Transverse colon (tissue), 4 donors: ENCODE results near the gene MEX3A. TPM values are rescaled to one million over a fixed set of nuclear protein-coding genes. Genes with fewer than 3 reads are reported as not detected.

Experiments
- DNase-seq: peaks from one replicate; pipeline ENCODE4 v3.0.0-alpha.2; 2019
- H3K27ac ChIP-seq, 4 donors: fragments of 200-600 bp; sonication (generic); 2 replicates each; pipeline ENCODE4 v1.5.1; 2016 to 2018; ENCODE audit warnings: inconsistent platforms in 4 of 4
- H3K27me3 ChIP-seq: fragments of 200-600 bp; sonication (generic); 2 replicates; pipeline ENCODE4 v1.5.1; 2017; ENCODE audit warnings: inconsistent platforms
- H3K36me3 ChIP-seq, 4 donors: fragments of 200-600 bp; sonication (generic); 2 replicates each; pipeline ENCODE4 v1.5.1; 2017 to 2019; ENCODE audit warnings: inconsistent platforms in 4 of 4
- H3K4me1 ChIP-seq, 4 donors: fragments of 200-600 bp; sonication (generic); 2 replicates each; pipeline ENCODE4 v1.5.1; 2017 to 2020; ENCODE audit warnings: inconsistent platforms in 4 of 4
- H3K4me3 ChIP-seq, 4 donors: fragments of 200-600 bp; sonication (generic); 1 replicate in 1 of 4; 2 replicates in 3 of 4; pipeline versions ENCODE4 v1.5.1 to v1.6.1; 2017 to 2019; ENCODE audit warnings: inconsistent platforms in 4 of 4
- H3K9me3 ChIP-seq, 2 donors: fragments of 200-600 bp; sonication (generic); 2 replicates each; pipeline ENCODE4 v1.5.1; 2017 to 2019; ENCODE audit warnings: inconsistent platforms in 2 of 2
- CTCF ChIP-seq, 5 experiments: fragments of 200-600 bp in 3 of 5; fragments of 450-650 bp in 2 of 5; sonication (generic) in 3 of 5; IDR thresholded peaks; 1 replicate in 2 of 5; 2 replicates in 3 of 5; pipeline ENCODE4 v1.5.1; 2016 to 2017; ENCODE audit warnings: antibody characterized with exemption in 5 of 5, inconsistent platforms in 3 of 5, mild to moderate bottlenecking in 2 of 5, moderate library complexity in 1 of 5
- EP300 ChIP-seq: sonication (generic); formaldehyde crosslinking; IDR thresholded peaks from one replicate; pipeline ENCODE4 v1.6.1; 2017; ENCODE audit warnings: antibody characterized with exemption, low read depth
- POLR2A ChIP-seq: fragments of 450-650 bp; IDR thresholded peaks from one replicate; pipeline ENCODE4 v1.6.1; 2016; ENCODE audit warnings: antibody characterized with exemption, mild to moderate bottlenecking, moderate library complexity
- POLR2AphosphoS5 ChIP-seq, 3 donors: sonication (generic); formaldehyde crosslinking; IDR thresholded peaks; one replicate each; pipeline ENCODE4 v1.6.1; 2016; ENCODE audit warnings: antibody characterized with exemption in 3 of 3
- WGBS, 2 donors: methylation state at CpG; one replicate each; pipeline ENCODE4 v1.1.5; 2018; ENCODE audit warnings: low coverage in 1 of 2; 5-methylcytosine and 5-hydroxymethylcytosine counted together
- in situ Hi-C, 4 donors: fragments of 200-750 bp; cut with MboI; loops; one replicate each; pipeline versions ENCODE4 v1.15.0 to v1.15.1; 2017; ENCODE audit warnings: low sequenced_read_pairs in 3 of 4, low pct_ligation_motif_present in 1 of 4, low pct_unique_long_range_greater_than_20kb in 1 of 4
- intact Hi-C: fragments of 100-400 bp; cut with DNase I; formaldehyde crosslinking; loops from one replicate; pipeline ENCODE4 v1.15.1; 2023; ENCODE audit warnings: low total_unique reads
- total RNA-seq, 4 donors: library from RNA; depleted of rRNA; stranded (reverse); fragments of >200 nt; gene quantifications; one replicate each; pipeline ENCODE4 v1.1.0, GENCODE V29; 2016

The MEX3A gene
- total RNA-seq, 4 donors from 2014 or later, result 0.14 to 0.60 (median 0.48) TPM; not detected in 1

DNA sequence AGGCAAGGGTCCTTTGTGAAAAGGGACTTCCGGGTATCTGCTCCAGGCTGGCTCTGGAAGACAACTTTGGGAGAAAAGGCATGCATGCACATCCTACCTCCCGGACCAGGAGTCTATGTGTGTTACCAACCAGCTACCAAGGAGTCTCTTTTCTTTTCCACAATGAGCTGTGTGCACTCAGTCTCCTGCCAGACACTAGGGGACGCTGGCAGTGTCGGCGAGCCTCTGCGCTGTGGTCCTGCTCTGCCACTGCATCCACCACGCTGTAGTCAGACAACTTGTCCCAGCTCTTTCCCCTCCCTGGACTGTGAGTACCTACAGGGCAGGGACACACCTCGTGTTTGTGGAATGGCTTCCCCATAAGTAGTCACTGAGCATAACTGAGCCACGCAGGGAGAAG lies 56.4 kb downstream of the MEX3A start:
- Histone ChIP-seq H3K9me3 (no peaks in the 10 kb centered on the region), H3K27ac (no peak overlapping the region), H3K4me3 (no peak overlapping the region), H3K27me3 (no peaks in the 10 kb centered on the region), H3K36me3 (no peaks in the 10 kb centered on the region), H3K4me1 (peaks cover 0 to 3% (median 3%) of the 10 kb centered on the region in 4 donors)
- TF ChIP-seq POLR2AphosphoS5 (IDR thresholded peaks at IDR 0.05), result no peak
- peak; percentile 40 to 56 (median 43) for TF ChIP-seq CTCF (IDR thresholded peaks at IDR 0.05)
- TF ChIP-seq EP300, result no peak
- intact Hi-C loops (no loop called here), in situ Hi-C loops (no loop called here)
- DNase-seq, result peak; percentile 63
- 5 to 7% methylated on average over 5 to 9 of the region's 9 CpGs for WGBS, 2 donors

DNA sequence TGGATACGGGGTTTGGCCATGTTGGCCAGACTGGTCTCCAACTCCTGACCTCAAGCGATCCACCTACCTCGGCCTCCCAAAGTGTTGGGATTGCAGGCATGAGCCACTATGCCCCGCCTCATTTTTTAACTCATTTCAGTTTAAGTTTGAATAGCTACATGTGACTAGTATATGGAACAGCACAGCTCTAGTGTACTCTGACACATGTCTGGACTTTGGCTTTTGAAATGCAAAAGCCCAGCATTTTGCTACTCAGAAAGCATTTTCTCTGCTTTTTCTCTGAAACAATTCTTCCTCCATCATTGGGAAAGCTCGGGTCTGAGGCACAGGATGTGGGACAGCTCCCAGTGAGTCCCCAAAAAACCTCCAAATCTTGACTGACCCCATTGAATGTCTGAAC lies 57.5 kb downstream of the MEX3A start:
- 0 to 67% methylated on average over 1 to 5 of the region's 5 CpGs for WGBS, 2 donors
- in situ Hi-C loops (no loop called here), intact Hi-C loops (no loop called here)
- Histone ChIP-seq H3K27me3 (no peaks in the 10 kb centered on the region), H3K4me1 (peaks cover 3 to 9% (median 7%) of the 10 kb centered on the region in 4 donors), H3K27ac (no peak overlapping the region), H3K9me3 (no peaks in the 10 kb centered on the region), H3K36me3 (no peaks in the 10 kb centered on the region), H3K4me3 (no peak overlapping the region)
- no peak for DNase-seq
- TF ChIP-seq EP300, result no peak
- TF ChIP-seq POLR2A, result no peak
- TF ChIP-seq CTCF (IDR thresholded peaks at IDR 0.05), result no peak
- TF ChIP-seq POLR2AphosphoS5 (IDR thresholded peaks at IDR 0.05), result no peak

Other genes with a start within 250 kb of the MEX3A start
- 10 to 100 TPM; 36.3 to 75.6 (median 45.6) TPM for gene GON4L, start 225.3 kb downstream of the MEX3A start, total RNA-seq
- 1 to 10 TPM; 2.2 to 5.9 (median 3.6) TPM for gene SYT11, start 222.9 kb downstream of the MEX3A start, total RNA-seq
- gene RIT1, start 171.1 kb downstream of the MEX3A start, total RNA-seq, result 10 to 100 TPM in 3 of 4 donors, 1 to 10 TPM in 1; 6.4 to 23.7 (median 17.0) TPM
- gene KHDC4, start 148.1 kb downstream of the MEX3A start, total RNA-seq, result 100 to 1,000 TPM in 2 of 4 donors, 10 to 100 TPM in 2; 76.2 to 158 (median 98.7) TPM
- 10 to 100 TPM in 1 of 4 donors, 1 to 10 TPM in 2, under 1 TPM in 1; 0.80 to 11.6 (median 2.5) TPM for gene RXFP4, start 140.8 kb downstream of the MEX3A start, total RNA-seq
- 100 to 1,000 TPM; 107 to 244 (median 169) TPM for gene ARHGEF2, start 103.9 kb downstream of the MEX3A start, total RNA-seq
- 100 to 1,000 TPM in 2 of 4 donors, 10 to 100 TPM in 2; 51.2 to 275 (median 168) TPM for gene SSR2, start 61.5 kb downstream of the MEX3A start, total RNA-seq
- gene UBQLN4, start 28.7 kb downstream of the MEX3A start, total RNA-seq, result 10 to 100 TPM in 3 of 4 donors, 1 to 10 TPM in 1; 7.9 to 21.3 (median 16.1) TPM
- 10 to 100 TPM; 20.9 to 70.9 (median 47.5) TPM for gene LAMTOR2, start 27.7 kb downstream of the MEX3A start, total RNA-seq
- 100 to 1,000 TPM; 140 to 213 (median 174) TPM for gene RAB25, start 21.3 kb downstream of the MEX3A start, total RNA-seq
- 100 to 1,000 TPM; 300 to 999 (median 324) TPM for gene LMNA, start 32.2 kb upstream of the MEX3A start, total RNA-seq
- 1 to 10 TPM in 3 of 4 donors, not detected in 1; 2.6 to 6.0 (median 4.8) TPM for gene SEMA4A, start 71.1 kb upstream of the MEX3A start, total RNA-seq
- 10 to 100 TPM in 3 of 4 donors, 1 to 10 TPM in 1; 9.6 to 19.9 (median 18.9) TPM for gene SLC25A44, start 111.6 kb upstream of the MEX3A start, total RNA-seq
- gene PMF1, start 130.5 kb upstream of the MEX3A start, total RNA-seq, result 10 to 100 TPM; 29.9 to 67.3 (median 52.3) TPM
- gene BGLAP, start 159.7 kb upstream of the MEX3A start, total RNA-seq, result 1 to 10 TPM in 2 of 4 donors, not detected in 2; 1.6 to 2.1 TPM
- gene PAQR6, start 165.6 kb upstream of the MEX3A start, total RNA-seq, result 1 to 10 TPM in 2 of 4 donors, not detected in 2; 1.7 to 3.1 TPM
- 100 to 1,000 TPM in 2 of 4 donors, 10 to 100 TPM in 2; 72.1 to 134 (median 102) TPM for gene SMG5, start 200.4 kb upstream of the MEX3A start, total RNA-seq
- 10 to 100 TPM in 1 of 4 donors, 1 to 10 TPM in 3; 2.0 to 13.1 (median 3.9) TPM for gene TMEM79, start 201.9 kb upstream of the MEX3A start, total RNA-seq
- 10 to 100 TPM in 3 of 4 donors, 1 to 10 TPM in 1; 4.0 to 65.9 (median 38.2) TPM for gene GLMP, start 213.2 kb upstream of the MEX3A start, total RNA-seq
- not detected for gene VHLL, start 216.8 kb upstream of the MEX3A start, total RNA-seq